Islet precursor cell (in vitro differentiated cells): ENCODE measurements around the gene HMGB4.
A peak's percentile ranks its signal among the peaks of the same experiment; 100 is the strongest.

Source experiments
- DNase-seq: peaks from one replicate; pipeline ENCODE4 v3.0.0-alpha.2; 2018

HMGB4 gene

GRCh38 chr1:33863779-33864178 is at the start of gene HMGB4:
TSS of gene HMGB4 (plus strand) at chr1:33864079. CDS start at chr1:33864192, 113 bp downstream.
- no peak for DNase-seq

GRCh38 chr1:33814166-33814565 is 49.7 kb upstream of the HMGB4 start:
- DNase-seq, result no peak

GRCh38 chr1:33815061-33815460 is 48.8 kb upstream of the HMGB4 start:
- DNase-seq, result no peak

GRCh38 chr1:33818071-33818470 is 45.8 kb upstream of the HMGB4 start:
- peak; percentile 19 for DNase-seq

- DNase-seq, result peak; percentile 33
Measured at GRCh38 chr1:33819290-33819912, 44.5 kb upstream of the HMGB4 start.

GRCh38 chr1:33819913-33820311 is 44.0 kb upstream of the HMGB4 start:
- DNase-seq, result peak; percentile 16

GRCh38 chr1:33820804-33821203 is 43.1 kb upstream of the HMGB4 start:
- DNase-seq, result no peak

GRCh38 chr1:33821291-33821690 is 42.6 kb upstream of the HMGB4 start:
- DNase-seq, result peak; percentile 27

GRCh38 chr1:33822396-33822795 is 41.5 kb upstream of the HMGB4 start:
- DNase-seq, result peak; percentile 38

GRCh38 chr1:33823401-33823800 is 40.5 kb upstream of the HMGB4 start:
- peak; percentile 29 for DNase-seq

GRCh38 chr1:33823830-33824229 is 40.0 kb upstream of the HMGB4 start:
- peak; percentile 3 for DNase-seq

- peak; percentile 17 for DNase-seq
Measured at GRCh38 chr1:33824321-33824720, 39.6 kb upstream of the HMGB4 start.

- DNase-seq, result peak; percentile 13
Measured at GRCh38 chr1:33824971-33825370, 38.9 kb upstream of the HMGB4 start.

GRCh38 chr1:33825506-33825905 is 38.4 kb upstream of the HMGB4 start:
- DNase-seq, result peak; percentile 23

GRCh38 chr1:33826311-33826710 is 37.6 kb upstream of the HMGB4 start:
- DNase-seq, result peak; percentile 20

- no peak for DNase-seq
Measured at GRCh38 chr1:33826711-33827110, 37.2 kb upstream of the HMGB4 start.

GRCh38 chr1:33828059-33828458 is 35.8 kb upstream of the HMGB4 start:
- peak; percentile 19 for DNase-seq

GRCh38 chr1:33828654-33829053 is 35.2 kb upstream of the HMGB4 start:
- DNase-seq, result peak; percentile 4

GRCh38 chr1:33836911-33837310 is 27.0 kb upstream of the HMGB4 start:
- DNase-seq, result no peak

GRCh38 chr1:33837635-33838034 is 26.2 kb upstream of the HMGB4 start:
- DNase-seq, result no peak

GRCh38 chr1:33841494-33841893 is 22.4 kb upstream of the HMGB4 start:
- no peak for DNase-seq

GRCh38 chr1:33842348-33842747 is 21.5 kb upstream of the HMGB4 start:
- DNase-seq, result no peak

- DNase-seq, result no peak
Measured at GRCh38 chr1:33844166-33844565, 19.7 kb upstream of the HMGB4 start.

- DNase-seq, result no peak
Measured at GRCh38 chr1:33846861-33847260, 17.0 kb upstream of the HMGB4 start.

GRCh38 chr1:33848205-33848937 is 15.5 kb upstream of the HMGB4 start:
- no peak for DNase-seq
